ENCODE results near the gene OR52E4. TPM values are rescaled to one million over a fixed set of nuclear protein-coding genes. Genes with fewer than 3 reads are reported as not detected.

Gene OR52E4
- total RNA-seq, 4 donors from 2014 or later = not detected

DNA sequence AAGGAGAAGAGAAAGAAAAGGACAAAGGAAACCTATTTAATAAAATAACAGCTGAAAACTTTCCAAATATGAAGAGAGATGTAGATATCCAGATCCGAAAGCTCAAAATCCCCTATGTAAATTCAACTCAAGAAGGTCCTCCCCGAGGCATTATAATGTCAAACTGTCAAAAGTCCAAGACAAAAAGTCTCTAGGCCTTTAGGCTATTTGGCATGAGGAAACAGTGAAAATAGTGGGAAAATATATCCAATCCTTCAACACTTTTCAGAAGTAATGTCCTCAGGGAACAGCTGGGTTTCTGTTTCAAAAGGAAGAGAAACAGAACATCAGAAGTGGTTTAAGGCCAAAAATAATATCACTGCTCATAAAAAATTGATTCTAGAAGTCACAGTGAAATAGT lies 1.9 kb upstream of the OR52E4 start:
- TF ChIP-seq POLR2A (IDR thresholded peaks at IDR 0.05) (no peak), EP300 (IDR thresholded peaks at IDR 0.05) (no peak), CTCF (IDR thresholded peaks at IDR 0.05) (no peak), POLR2AphosphoS5 (IDR thresholded peaks at IDR 0.05) (no peak)
- no peaks in the 10 kb centered on the region for H3K4me1 ChIP-seq
- H3K27me3 ChIP-seq = no peaks in the 10 kb centered on the region
- WGBS, 2 donors (ENCODE audit: low coverage in 1 of 2) = 50 to 57% methylated on average over 1 to 2 of the region's 2 CpGs
- ATAC-seq = no peak
- no peak overlapping the region for H3K27ac ChIP-seq
- no peak overlapping the region for H3K4me3 ChIP-seq
- peaks cover 0 to 4% (median 0%) of the 10 kb centered on the region in 3 donors for H3K9me3 ChIP-seq
- no peaks in the 10 kb centered on the region for H3K36me3 ChIP-seq

DNA sequence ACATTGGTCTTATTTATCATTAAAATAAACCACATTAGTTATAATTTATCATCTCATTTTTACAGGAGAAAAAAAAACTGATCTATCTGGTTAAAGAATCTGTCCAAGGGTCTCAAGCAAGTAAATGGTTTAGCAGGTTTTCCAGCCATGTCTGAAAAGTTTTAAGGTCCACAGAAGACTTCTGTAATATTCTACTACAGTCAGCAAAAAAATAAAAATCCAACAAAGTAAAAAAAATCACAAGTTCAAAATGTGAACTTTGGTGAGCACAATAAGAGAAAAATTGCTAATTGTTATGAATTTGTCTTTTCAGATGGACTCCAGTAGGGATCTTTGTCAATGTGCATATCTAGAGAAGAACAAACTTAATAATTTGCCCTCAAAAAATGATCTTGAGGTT lies 1.3 kb downstream of the OR52E4 start:
- H3K27ac ChIP-seq = no peak overlapping the region
- no peaks in the 10 kb centered on the region for H3K36me3 ChIP-seq
- no peaks in the 10 kb centered on the region for H3K27me3 ChIP-seq
- ATAC-seq = no peak
- no peaks in the 10 kb centered on the region for H3K4me1 ChIP-seq
- TF ChIP-seq CTCF (IDR thresholded peaks at IDR 0.05) (no peak), POLR2A (IDR thresholded peaks at IDR 0.05) (no peak), POLR2AphosphoS5 (IDR thresholded peaks at IDR 0.05) (no peak), EP300 (IDR thresholded peaks at IDR 0.05) (no peak)
- H3K4me3 ChIP-seq = no peak overlapping the region
- no peaks in the 10 kb centered on the region for H3K9me3 ChIP-seq

DNA sequence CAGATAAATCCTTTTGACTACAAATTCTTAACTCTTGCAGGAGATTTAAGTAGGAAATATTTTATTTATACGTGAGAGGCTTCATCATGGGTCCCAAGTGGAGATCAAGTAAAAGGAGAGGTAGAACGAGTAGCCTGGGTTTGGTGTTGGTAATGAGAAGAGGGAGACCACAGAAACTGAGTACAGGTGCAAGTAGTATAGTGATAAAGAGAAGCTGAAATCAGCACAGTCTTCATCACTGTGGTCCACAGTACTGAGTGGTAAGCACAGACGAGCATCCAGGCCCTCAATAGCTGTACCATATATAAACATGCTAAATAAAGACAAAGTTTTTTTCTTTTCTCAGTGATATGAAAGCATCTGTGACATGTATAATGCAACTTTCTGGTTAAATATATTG lies 6.7 kb downstream of the OR52E4 start:
- no peaks in the 10 kb centered on the region for H3K36me3 ChIP-seq
- WGBS, 2 donors (ENCODE audit: low coverage in 1 of 2) = 50 to 83% methylated on average over 3 of the region's 3 CpGs
- no peaks in the 10 kb centered on the region for H3K4me1 ChIP-seq
- no peaks in the 10 kb centered on the region for H3K9me3 ChIP-seq
- no peak for TF ChIP-seq POLR2A (IDR thresholded peaks at IDR 0.05)
- no peak overlapping the region for H3K4me3 ChIP-seq
- no peak for ATAC-seq
- H3K27ac ChIP-seq = no peak overlapping the region
- no peaks in the 10 kb centered on the region for H3K27me3 ChIP-seq

- no peaks in the 10 kb centered on the region for H3K9me3 ChIP-seq
- no peaks in the 10 kb centered on the region for H3K36me3 ChIP-seq
- 60 to 64% methylated on average over 1 of the region's 1 CpG for WGBS, 2 donors (ENCODE audit: low coverage in 1 of 2)
- no peaks in the 10 kb centered on the region for H3K4me1 ChIP-seq
- no peak overlapping the region for H3K4me3 ChIP-seq
- no peak for TF ChIP-seq CTCF (IDR thresholded peaks at IDR 0.05)
- TF ChIP-seq EP300 (IDR thresholded peaks at IDR 0.05) = no peak
- TF ChIP-seq POLR2AphosphoS5 (IDR thresholded peaks at IDR 0.05) = no peak
- TF ChIP-seq POLR2A (IDR thresholded peaks at IDR 0.05) = no peak
- H3K27ac ChIP-seq = no peak overlapping the region
- ATAC-seq = no peak
- no peaks in the 10 kb centered on the region for H3K27me3 ChIP-seq
Measured at GRCh38 chr11:5887661-5888060, 7.2 kb downstream of the OR52E4 start.

DNA sequence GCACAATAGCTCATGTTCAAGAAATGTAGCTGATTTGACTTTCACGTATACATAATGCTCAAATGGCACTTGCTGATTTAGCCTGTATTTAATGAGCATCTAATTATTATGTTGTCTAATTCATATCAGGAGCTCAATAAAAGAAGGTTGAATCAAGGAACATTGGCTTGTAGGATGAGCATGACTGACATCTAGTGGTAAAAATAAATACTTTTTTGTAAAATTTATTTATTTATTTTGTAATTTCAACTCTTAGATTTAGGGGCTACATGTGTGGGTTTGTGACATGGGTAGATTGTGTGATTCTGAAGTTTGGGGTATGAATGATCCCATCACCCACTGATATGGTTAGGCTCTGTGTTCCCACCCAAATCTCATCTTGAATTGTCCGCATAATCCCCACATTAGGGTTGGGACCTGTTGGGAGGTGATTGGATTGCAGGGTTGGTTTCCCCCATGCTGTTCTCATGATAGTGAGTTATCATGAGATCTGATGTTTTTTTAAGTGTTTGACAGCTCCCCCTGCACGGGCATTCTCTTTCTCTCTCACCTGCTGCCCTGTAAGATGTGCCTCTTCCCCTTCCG lies 10.9 kb downstream of the OR52E4 start:
- TF ChIP-seq EP300 (IDR thresholded peaks at IDR 0.05) (no peak), CTCF (IDR thresholded peaks at IDR 0.05) (peak in 1 of 4 experiments; percentile 39)
- Histone ChIP-seq H3K9me3 (no peaks in the 10 kb centered on the region), H3K36me3 (no peaks in the 10 kb centered on the region), H3K4me1 (no peaks in the 10 kb centered on the region), H3K4me3 (no peak overlapping the region), H3K27ac (no peak overlapping the region), H3K27me3 (no peaks in the 10 kb centered on the region)
- 52% methylated on average over 3 to 4 of the region's 4 CpGs for WGBS, 2 donors (ENCODE audit: low coverage in 1 of 2)
- no peak for ATAC-seq

All from gastroesophageal sphincter (tissue), 4 donors.